ENCODE measurements around the gene FXYD4.
A peak's percentile ranks its signal among the peaks of the same experiment; 100 is the strongest.
"Not testable (repeated sequence)": the region's sequence is repeated elsewhere in the genome, so short reads cannot be mapped to it uniquely, and the experiment has no call there.

The FXYD4 gene

GRCh38 chr10:43419997-43420368 lies 48.5 kb downstream of the FXYD4 start:
- DNase-seq (ENCODE audit: low read depth, low spot score): no peak

GRCh38 chr10:43420369-43421200 lies 49.1 kb downstream of the FXYD4 start:
- peak; percentile 45 for DNase-seq (ENCODE audit: low read depth, low spot score)

GRCh38 chr10:43421201-43421507 lies 49.7 kb downstream of the FXYD4 start:
- DNase-seq (ENCODE audit: low read depth, low spot score): no peak

GRCh38 chr10:43421519-43421918 lies 50.1 kb downstream of the FXYD4 start:
- DNase-seq (ENCODE audit: low read depth, low spot score): no peak

GRCh38 chr10:43421944-43422343 lies 50.5 kb downstream of the FXYD4 start:
- DNase-seq (ENCODE audit: low read depth, low spot score): not testable (repeated sequence)

- no peak for DNase-seq (ENCODE audit: low read depth, low spot score)
Observed at GRCh38 chr10:43424416-43424815, 53.0 kb downstream of the FXYD4 start.

All from activated CD4-positive, CD25-positive, alpha-beta regulatory T cell treated with anti-CD3 and anti-CD28 coated beads, Interleukin-2, amount 50 U/mL, for 16 hours (primary cell).